Stimulated activated CD4-positive, alpha-beta T cell treated with anti-CD3 and anti-CD28 coated beads, TNF-alpha, amount 100 ng/mL, for 24 hours (primary cell): Measurements from ENCODE around the gene S100A4.

Experiments
- DNase-seq, 3 experiments: peaks; one replicate each; pipeline ENCODE4 v3.0.0-alpha.2; 2020; ENCODE audit warnings: low read depth in 3 of 3

Gene S100A4

DNA sequence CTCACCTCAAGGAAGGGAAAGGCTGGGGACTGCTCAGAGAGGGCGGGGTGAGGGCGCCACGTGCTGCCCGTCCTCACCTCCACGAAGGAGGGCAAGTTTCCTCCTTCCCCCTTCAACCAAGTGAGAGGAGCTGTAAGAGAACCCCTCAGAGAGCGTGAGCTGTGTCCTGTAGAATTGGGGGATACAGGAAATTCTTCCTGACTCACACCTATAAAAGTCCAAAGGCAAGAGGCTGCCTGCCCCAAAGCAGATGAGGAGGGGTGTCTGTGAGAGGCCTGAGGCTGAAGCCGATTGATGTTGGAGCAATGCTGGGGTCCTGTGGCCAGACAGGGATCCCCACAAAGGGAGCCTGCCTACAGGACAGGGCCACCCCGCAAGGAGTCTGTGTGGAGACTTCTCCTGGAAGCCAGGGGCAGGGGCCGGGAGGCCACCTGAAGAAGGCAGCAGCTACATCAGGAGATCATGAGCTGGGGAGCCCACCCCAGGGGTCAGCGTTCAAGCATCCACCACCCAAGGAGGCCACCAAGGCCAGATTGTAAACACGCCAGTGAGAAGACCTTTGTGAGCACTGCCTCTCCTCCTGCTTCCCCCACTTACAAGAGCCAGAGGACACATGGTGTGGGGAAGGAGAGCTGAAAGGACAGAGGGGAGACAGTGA lies 37.6 kb downstream of the S100A4 start:
- DNase-seq, result no peak

- DNase-seq, result no peak
Observed at GRCh38 chr1:153506831-153507413, 38.7 kb downstream of the S100A4 start.

- no peak for DNase-seq
Observed at GRCh38 chr1:153506386-153506785, 39.2 kb downstream of the S100A4 start.

DNA sequence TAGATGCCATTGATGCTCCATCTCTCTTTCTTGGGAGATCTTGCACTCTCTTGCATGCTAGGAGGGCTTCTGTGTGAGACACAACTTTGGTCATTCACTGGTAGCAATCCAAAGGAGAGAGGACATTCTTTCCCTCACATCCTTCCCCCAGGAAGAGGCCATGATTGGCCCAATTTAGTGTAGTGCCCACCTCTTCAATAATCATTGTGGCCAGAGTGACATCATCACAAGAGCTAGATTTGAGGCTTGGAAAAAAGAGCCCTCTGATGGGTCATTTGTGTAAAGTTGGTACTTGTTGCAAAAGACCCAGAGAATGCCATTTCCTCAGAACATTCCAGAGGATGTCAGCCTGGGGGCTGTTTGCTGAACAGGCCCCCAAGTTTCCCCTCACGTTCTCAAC lies 40.0 kb downstream of the S100A4 start:
- no peak for DNase-seq

- DNase-seq, result no peak
Observed at GRCh38 chr1:153503766-153504165, 41.8 kb downstream of the S100A4 start.

DNA sequence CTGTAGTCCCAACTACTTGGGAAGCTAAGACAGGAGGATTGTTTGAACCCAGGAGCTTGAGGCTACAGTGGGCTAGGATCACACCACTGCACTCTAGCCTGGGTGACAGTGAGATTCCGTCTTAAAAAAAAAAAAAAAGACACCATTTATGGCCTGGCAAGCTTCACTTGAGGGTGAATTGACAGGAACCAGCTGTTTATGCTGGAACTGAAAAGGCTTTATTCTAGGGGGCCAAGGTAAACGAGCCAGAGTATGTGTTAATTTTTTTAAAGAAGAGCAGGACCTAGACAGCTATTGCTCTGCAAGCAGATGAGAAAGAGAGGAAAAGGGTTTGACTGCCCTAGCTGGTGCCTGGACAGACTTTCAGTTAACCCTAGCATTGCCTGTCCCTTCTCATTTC lies 46.9 kb downstream of the S100A4 start:
- DNase-seq, result no peak

DNA sequence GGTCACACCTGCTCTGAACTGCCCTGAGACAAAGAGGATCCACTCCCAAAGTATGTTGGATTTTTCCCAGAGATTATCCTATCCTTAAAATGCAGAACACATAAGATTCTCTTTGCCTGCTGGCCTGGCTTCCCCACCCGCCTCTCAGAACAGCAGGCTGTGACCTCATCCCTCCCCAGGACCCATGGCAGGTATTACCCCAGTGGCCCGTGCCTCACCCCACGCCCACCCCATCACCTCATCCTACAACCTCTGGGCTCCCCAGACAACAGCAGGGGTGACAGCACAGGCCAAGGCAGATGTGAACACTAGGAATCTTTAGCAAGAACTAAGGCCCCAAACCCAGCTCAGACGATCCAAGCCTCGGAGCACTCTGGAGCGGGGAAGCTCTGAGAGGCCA lies 50.1 kb downstream of the S100A4 start:
- no peak for DNase-seq

DNA sequence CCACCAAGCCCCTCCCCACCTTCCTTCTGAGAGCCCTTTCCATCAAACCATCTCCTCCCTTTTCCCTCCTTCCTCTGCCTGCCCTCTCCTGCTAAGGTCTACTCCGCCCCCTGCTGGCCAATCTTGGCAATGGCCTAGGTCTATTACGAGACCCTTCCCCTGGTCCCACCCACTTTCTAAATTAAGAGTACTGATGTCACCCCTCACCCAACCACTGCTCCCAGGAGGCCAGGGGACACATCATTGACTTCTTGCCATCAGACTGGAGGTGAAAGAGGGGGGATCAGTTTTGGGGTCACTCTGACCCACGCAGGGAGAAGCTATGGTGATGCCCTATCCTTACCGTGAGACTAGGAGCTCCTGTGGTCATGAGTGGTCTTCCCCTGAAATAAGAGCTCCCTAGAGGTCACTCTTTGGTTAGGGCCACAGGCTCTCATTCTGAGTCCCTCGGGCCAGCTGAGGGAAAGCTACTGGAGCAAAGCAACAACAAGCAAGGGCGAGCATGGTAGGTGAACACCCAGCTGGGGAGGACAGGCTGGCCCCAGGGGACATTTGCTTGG lies 50.5 kb downstream of the S100A4 start:
- peak; percentile 59 to 81 (median 68) for DNase-seq
